HepG2 (cell line): ENCODE data around the gene SEMA4A. TPM values are rescaled to one million over a fixed set of nuclear protein-coding genes. Genes with fewer than 3 reads are reported as not detected.

Experiments used
- ATF7-NPFF ChIP-seq: sonication (generic); formaldehyde crosslinking; IDR thresholded peaks from 2 replicates; pipeline ENCODE4 v1.8.1; 2023; ENCODE audit warnings: mild to moderate bottlenecking, low read depth, missing genetic modification reagents, moderate library complexity
- DPF2 ChIP-seq: sonication (generic); formaldehyde crosslinking; IDR thresholded peaks from 2 replicates; pipeline ENCODE4 v1.4.0; 2020; ENCODE audit warnings: mild to moderate bottlenecking, low read depth, missing genetic modification reagents, borderline replicate concordance
- FOXK2 ChIP-seq: fragments of 450-650 bp; IDR thresholded peaks from 2 replicates; pipeline ENCODE4 v1.6.1; 2016
- MLLT10 ChIP-seq: sonication (generic); formaldehyde crosslinking; IDR thresholded peaks from 2 replicates; pipeline ENCODE4 v1.4.0; 2020; ENCODE audit warnings: missing genetic modification reagents
- NR2F1 ChIP-seq, 2 experiments: fragments of 450-650 bp in 1 of 2; formaldehyde crosslinking in 1 of 2; IDR thresholded peaks; 2 replicates each; pipeline versions ENCODE4 v1.5.0 to v1.6.1; 2016 to 2020; ENCODE audit warnings: mild to moderate bottlenecking in 1 of 2, missing compliant biosample characterization in 1 of 2, missing genetic modification reagents in 1 of 2, moderate library complexity in 1 of 2
- PITX1 ChIP-seq: sonication (generic); formaldehyde crosslinking; IDR thresholded peaks from 2 replicates; pipeline ENCODE4 v1.5.1; 2020; ENCODE audit warnings: mild to moderate bottlenecking, missing genetic modification reagents
- SRSF9 ChIP-seq: fragments of 200-400 bp; formaldehyde crosslinking; IDR thresholded peaks from 2 replicates; pipeline ENCODE4 v1.6.1; 2018; ENCODE audit warnings: borderline replicate concordance, mild to moderate bottlenecking, low read depth, low read length; ENCODE audit not compliant: insufficient read depth, poor library complexity, severe bottlenecking
- TEAD3 ChIP-seq: optimal IDR thresholded peaks from 2 replicates; pipeline ENCODE3; 2016; ENCODE audit warnings: borderline replicate concordance
- THAP11 ChIP-seq: IDR thresholded peaks from 2 replicates; pipeline ENCODE4 v1.6.1; 2016; ENCODE audit warnings: missing biosample characterization, missing genetic modification reagents
- ZBTB7B ChIP-seq: sonication (generic); formaldehyde crosslinking; IDR thresholded peaks from 2 replicates; pipeline ENCODE4 v1.4.0; 2020; ENCODE audit warnings: missing genetic modification reagents
- ZFP41 ChIP-seq: sonication (generic); formaldehyde crosslinking; IDR thresholded peaks from 2 replicates; pipeline ENCODE4 v1.4.0; 2020; ENCODE audit warnings: mild to moderate bottlenecking, missing genetic modification reagents, borderline replicate concordance
- ZNF761 ChIP-seq: sonication (generic); formaldehyde crosslinking; conservative IDR thresholded peaks from 2 replicates; pipeline ENCODE4 v1.4.0; 2020; ENCODE audit warnings: mild to moderate bottlenecking, missing genetic modification reagents
- ZSCAN25 ChIP-seq: sonication (generic); formaldehyde crosslinking; IDR thresholded peaks from 2 replicates; pipeline ENCODE4 v1.8.0; 2022; ENCODE audit warnings: mild to moderate bottlenecking, missing genetic modification reagents
- polyA plus RNA-seq, 8 experiments: library from polyadenylated mRNA; depleted of rRNA in 3 of 8; stranded (reverse) in 7 of 8; unstranded in 1 of 8; fragments of >200 nt; fragmentation: Illumina TruSeq in 4 of 8; extraction: Trizol in 4 of 8; gene quantifications; 2 replicates each; pipeline versions ENCODE4 v1.2.1 to v1.2.3, GENCODE V29; 2011 to 2016; ENCODE audit warnings: low read depth in 4 of 8, missing spikeins in 1 of 8, mixed read lengths in 1 of 8; ENCODE audit not compliant: insufficient read depth in 1 of 8
- total RNA-seq, 5 experiments: library from RNA; depleted of rRNA; stranded (reverse); fragments of >200 nt; fragmentation: Illumina TruSeq; extraction: Trizol; gene quantifications; 2 replicates each; pipeline ENCODE4 v1.2.3, GENCODE V29; 2016; ENCODE audit warnings: low read depth in 1 of 5
- TF ChIP-seq, protein P1 (sequence below): sonication (generic); formaldehyde crosslinking; IDR thresholded peaks from 2 replicates; pipeline ENCODE4 v1.4.0; 2020; ENCODE audit warnings: mild to moderate bottlenecking, missing genetic modification reagents, borderline replicate concordance
- TF ChIP-seq, protein P2 (sequence below): sonication (generic); formaldehyde crosslinking; conservative IDR thresholded peaks from 2 replicates; pipeline ENCODE4 v1.8.0; 2022; ENCODE audit warnings: low read depth, missing genetic modification reagents
- TF ChIP-seq, protein P3 (sequence below): sonication (generic); formaldehyde crosslinking; IDR thresholded peaks from 2 replicates; pipeline ENCODE4 v1.5.1; 2020; ENCODE audit warnings: missing genetic modification reagents, mild to moderate bottlenecking, borderline replicate concordance
- TF ChIP-seq, protein P4 (sequence below): IDR thresholded peaks from 2 replicates; pipeline ENCODE4 v1.6.1; 2018; ENCODE audit warnings: missing genetic modification reagents
- TF ChIP-seq, protein P5 (sequence below): sonication (generic); formaldehyde crosslinking; IDR thresholded peaks from 2 replicates; pipeline ENCODE4 v1.4.0; 2020; ENCODE audit warnings: mild to moderate bottlenecking, missing genetic modification reagents

The SEMA4A gene
- total and polyA plus RNA-seq, 2 of the 13 experiments (the other 11 are each of a cell fraction or from before 2014, with no cell fraction given), result 0.09 to 0.20 TPM

DNA sequence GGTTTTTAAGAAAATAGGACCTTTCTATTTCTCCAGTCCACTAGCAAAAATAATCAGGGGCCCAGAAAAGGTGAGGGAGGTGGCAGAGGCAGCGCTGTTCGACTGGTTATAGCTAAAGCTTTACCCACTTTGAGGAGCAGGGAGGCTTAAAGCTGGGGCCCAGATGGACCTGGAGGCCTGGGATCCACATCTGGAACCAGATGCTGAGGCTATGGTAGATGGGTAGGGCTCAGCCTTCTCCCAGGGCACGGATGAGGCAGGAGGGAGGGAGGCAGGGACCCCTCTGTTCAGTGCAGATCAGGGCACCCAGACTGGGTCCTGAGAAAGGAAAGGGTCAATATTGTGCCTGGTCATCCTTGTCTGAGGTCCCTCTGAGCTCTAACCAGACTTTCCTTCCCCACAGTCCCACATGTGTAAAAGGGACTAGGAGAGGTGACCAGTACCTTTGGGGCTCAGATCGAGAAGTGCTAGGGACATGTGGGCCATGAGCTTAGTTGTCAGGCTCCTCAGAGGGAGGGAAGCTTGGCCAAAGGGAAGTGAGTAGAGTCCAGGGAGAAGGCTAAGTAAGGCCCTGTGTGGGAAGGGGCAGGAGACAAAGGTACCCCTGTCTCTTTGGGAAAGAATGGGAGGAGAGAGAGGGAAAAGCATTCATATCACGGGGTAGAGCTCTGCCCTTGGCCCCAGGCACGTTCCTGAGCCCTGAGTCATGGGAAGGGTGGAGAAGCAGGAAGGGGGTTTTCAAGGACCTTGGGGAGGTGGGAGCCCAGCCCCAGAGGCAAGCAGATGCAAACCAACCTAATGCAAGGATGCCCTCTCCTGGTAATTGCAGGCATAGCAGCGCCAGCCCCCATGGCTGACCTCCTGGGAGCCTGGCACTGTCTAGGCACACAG lies 23.5 kb upstream of the SEMA4A start (continued):
- TF ChIP-seq, protein P1, sequence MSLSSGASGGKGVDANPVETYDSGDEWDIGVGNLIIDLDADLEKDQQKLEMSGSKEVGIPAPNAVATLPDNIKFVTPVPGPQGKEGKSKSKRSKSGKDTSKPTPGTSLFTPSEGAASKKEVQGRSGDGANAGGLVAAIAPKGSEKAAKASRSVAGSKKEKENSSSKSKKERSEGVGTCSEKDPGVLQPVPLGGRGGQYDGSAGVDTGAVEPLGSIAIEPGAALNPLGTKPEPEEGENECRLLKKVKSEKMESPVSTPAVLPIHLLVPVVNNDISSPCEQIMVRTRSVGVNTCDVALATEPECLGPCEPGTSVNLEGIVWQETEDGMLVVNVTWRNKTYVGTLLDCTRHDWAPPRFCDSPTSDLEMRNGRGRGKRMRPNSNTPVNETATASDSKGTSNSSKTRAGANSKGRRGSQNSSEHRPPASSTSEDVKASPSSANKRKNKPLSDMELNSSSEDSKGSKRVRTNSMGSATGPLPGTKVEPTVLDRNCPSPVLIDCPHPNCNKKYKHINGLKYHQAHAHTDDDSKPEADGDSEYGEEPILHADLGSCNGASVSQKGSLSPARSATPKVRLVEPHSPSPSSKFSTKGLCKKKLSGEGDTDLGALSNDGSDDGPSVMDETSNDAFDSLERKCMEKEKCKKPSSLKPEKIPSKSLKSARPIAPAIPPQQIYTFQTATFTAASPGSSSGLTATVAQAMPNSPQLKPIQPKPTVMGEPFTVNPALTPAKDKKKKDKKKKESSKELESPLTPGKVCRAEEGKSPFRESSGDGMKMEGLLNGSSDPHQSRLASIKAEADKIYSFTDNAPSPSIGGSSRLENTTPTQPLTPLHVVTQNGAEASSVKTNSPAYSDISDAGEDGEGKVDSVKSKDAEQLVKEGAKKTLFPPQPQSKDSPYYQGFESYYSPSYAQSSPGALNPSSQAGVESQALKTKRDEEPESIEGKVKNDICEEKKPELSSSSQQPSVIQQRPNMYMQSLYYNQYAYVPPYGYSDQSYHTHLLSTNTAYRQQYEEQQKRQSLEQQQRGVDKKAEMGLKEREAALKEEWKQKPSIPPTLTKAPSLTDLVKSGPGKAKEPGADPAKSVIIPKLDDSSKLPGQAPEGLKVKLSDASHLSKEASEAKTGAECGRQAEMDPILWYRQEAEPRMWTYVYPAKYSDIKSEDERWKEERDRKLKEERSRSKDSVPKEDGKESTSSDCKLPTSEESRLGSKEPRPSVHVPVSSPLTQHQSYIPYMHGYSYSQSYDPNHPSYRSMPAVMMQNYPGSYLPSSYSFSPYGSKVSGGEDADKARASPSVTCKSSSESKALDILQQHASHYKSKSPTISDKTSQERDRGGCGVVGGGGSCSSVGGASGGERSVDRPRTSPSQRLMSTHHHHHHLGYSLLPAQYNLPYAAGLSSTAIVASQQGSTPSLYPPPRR (CRISPR knock-in tag), result peak; percentile 72; the same call in 1 of the 2 replicates
- TF ChIP-seq MLLT10 (CRISPR knock-in tag) (no peak), TEAD3 (CRISPR knock-in tag) (peak; percentile 99), FOXK2 (no peak), ZBTB7B (CRISPR knock-in tag) (peak; percentile 92; the same call in 1 of the 2 replicates), THAP11 (CRISPR knock-in tag) (peak; percentile 83), DPF2 (CRISPR knock-in tag) (peak; percentile 94), ZSCAN25 (CRISPR knock-in tag) (peak; percentile 88), NR2F1 (CRISPR knock-in tag; IDR thresholded peaks at IDR 0.05) (peak; percentile 79 to 83; a peak in 3 of 4 replicates), PITX1 (CRISPR knock-in tag) (peak; percentile 88; the same call in 1 of the 2 replicates), ZFP41 (CRISPR knock-in tag) (no peak), ATF7-NPFF (CRISPR knock-in tag) (0 out of 2 replicates have a peak, but pooled peaks have one; percentile 41), ZNF761 (CRISPR knock-in tag) (0 out of 2 replicates have a peak, but pooled peaks have one; percentile 64), SRSF9 (no peak)
- TF ChIP-seq, protein P2, sequence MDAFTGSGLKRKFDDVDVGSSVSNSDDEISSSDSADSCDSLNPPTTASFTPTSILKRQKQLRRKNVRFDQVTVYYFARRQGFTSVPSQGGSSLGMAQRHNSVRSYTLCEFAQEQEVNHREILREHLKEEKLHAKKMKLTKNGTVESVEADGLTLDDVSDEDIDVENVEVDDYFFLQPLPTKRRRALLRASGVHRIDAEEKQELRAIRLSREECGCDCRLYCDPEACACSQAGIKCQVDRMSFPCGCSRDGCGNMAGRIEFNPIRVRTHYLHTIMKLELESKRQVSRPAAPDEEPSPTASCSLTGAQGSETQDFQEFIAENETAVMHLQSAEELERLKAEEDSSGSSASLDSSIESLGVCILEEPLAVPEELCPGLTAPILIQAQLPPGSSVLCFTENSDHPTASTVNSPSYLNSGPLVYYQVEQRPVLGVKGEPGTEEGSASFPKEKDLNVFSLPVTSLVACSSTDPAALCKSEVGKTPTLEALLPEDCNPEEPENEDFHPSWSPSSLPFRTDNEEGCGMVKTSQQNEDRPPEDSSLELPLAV (CRISPR knock-in tag), result no peak
- TF ChIP-seq, protein P3, sequence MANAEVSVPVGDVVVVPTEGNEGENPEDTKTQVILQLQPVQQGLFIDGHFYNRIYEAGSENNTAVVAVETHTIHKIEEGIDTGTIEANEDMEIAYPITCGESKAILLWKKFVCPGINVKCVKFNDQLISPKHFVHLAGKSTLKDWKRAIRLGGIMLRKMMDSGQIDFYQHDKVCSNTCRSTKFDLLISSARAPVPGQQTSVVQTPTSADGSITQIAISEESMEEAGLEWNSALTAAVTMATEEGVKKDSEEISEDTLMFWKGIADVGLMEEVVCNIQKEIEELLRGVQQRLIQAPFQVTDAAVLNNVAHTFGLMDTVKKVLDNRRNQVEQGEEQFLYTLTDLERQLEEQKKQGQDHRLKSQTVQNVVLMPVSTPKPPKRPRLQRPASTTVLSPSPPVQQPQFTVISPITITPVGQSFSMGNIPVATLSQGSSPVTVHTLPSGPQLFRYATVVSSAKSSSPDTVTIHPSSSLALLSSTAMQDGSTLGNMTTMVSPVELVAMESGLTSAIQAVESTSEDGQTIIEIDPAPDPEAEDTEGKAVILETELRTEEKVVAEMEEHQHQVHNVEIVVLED (CRISPR knock-in tag), result peak; percentile 20; the same call in 1 of the 2 replicates
- TF ChIP-seq, protein P4, sequence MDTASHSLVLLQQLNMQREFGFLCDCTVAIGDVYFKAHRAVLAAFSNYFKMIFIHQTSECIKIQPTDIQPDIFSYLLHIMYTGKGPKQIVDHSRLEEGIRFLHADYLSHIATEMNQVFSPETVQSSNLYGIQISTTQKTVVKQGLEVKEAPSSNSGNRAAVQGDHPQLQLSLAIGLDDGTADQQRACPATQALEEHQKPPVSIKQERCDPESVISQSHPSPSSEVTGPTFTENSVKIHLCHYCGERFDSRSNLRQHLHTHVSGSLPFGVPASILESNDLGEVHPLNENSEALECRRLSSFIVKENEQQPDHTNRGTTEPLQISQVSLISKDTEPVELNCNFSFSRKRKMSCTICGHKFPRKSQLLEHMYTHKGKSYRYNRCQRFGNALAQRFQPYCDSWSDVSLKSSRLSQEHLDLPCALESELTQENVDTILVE (CRISPR knock-in tag), result 0 out of 2 replicates have a peak, but pooled peaks have one; percentile 29
- TF ChIP-seq, protein P5, sequence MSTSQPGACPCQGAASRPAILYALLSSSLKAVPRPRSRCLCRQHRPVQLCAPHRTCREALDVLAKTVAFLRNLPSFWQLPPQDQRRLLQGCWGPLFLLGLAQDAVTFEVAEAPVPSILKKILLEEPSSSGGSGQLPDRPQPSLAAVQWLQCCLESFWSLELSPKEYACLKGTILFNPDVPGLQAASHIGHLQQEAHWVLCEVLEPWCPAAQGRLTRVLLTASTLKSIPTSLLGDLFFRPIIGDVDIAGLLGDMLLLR (CRISPR knock-in tag), result peak; percentile 12; the same call in 1 of the 2 replicates
